Measurements from ENCODE around the gene FRMD8. TPM values are rescaled to one million over a fixed set of nuclear protein-coding genes. Genes with fewer than 3 reads are reported as not detected.

The FRMD8 gene
- total RNA-seq, 4 donors from 2014 or later = 19.9 to 31.5 (median 21.3) TPM

- H3K4me1 ChIP-seq = peaks cover 0 to 16% (median 0%) of the 10 kb centered on the region in 3 donors
- H3K4me3 ChIP-seq = no peak overlapping the region
- H3K27ac ChIP-seq = no peak overlapping the region
- no peaks in the 10 kb centered on the region for H3K27me3 ChIP-seq
- 67 to 79% methylated on average over 2 of the region's 2 CpGs for WGBS, 2 donors (ENCODE audit: low coverage in 1 of 2)
- no peak for ATAC-seq
- peaks cover 0 to 94% of the 10 kb centered on the region in 2 donors for H3K36me3 ChIP-seq
- no peak for TF ChIP-seq POLR2A (IDR thresholded peaks at IDR 0.05)
- no peak for TF ChIP-seq POLR2AphosphoS5 (IDR thresholded peaks at IDR 0.05)
- TF ChIP-seq, protein P1, sequence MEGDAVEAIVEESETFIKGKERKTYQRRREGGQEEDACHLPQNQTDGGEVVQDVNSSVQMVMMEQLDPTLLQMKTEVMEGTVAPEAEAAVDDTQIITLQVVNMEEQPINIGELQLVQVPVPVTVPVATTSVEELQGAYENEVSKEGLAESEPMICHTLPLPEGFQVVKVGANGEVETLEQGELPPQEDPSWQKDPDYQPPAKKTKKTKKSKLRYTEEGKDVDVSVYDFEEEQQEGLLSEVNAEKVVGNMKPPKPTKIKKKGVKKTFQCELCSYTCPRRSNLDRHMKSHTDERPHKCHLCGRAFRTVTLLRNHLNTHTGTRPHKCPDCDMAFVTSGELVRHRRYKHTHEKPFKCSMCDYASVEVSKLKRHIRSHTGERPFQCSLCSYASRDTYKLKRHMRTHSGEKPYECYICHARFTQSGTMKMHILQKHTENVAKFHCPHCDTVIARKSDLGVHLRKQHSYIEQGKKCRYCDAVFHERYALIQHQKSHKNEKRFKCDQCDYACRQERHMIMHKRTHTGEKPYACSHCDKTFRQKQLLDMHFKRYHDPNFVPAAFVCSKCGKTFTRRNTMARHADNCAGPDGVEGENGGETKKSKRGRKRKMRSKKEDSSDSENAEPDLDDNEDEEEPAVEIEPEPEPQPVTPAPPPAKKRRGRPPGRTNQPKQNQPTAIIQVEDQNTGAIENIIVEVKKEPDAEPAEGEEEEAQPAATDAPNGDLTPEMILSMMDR (IDR thresholded peaks at IDR 0.05) = no peak
- TF ChIP-seq EP300 (IDR thresholded peaks at IDR 0.05) = no peak
- no peaks in the 10 kb centered on the region for H3K9me3 ChIP-seq
Measured at GRCh38 chr11:65402790-65403189, 16.4 kb downstream of the FRMD8 start.

DNA sequence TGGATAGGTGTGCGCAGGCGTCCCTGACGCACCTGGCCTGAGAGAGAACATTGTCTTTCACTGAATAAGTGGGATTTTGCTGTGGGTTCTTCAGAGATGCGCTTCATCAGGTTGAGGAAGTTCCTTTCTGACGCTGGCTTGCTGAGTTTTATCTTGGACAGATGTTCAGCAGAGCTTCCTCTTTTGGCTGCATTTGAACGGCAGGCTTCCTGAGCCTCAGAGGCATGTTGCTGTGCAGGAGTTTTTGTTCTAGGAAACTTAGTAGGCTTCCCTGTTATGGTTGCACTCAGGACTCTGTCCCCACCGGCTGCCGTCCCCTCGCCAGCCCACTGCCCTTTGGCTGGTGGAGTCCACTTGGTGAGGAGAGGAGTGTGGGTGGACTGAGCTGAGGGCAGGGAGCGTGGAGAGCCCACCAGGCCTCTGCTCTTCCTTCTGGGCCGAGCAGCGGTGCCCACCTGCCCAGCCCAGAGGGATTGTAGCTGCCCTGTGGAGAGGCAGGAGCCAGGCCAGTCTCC lies 17.2 kb downstream of the FRMD8 start:
- ATAC-seq = peak; percentile 62
- H3K27me3 ChIP-seq = no peaks in the 10 kb centered on the region

DNA sequence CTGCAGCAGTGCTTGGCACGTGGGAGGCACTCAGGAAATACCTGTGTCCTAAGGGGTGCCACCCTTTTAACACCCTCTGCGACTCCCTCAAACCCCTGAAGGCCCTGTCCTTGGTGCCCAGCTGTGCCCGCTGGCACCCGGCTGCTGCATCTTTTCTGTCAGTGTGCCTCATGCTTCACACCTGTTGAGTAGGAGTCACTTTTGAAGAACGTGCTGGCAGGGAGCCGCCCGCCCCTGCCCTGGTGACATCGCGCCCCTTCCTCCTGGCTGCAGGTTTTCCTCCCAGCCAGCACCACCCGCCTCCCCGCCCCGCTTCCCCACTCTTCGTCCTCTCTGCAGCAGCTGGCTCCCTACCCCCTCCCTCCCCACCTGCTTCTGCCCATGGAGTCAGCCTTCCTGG lies 17.8 kb downstream of the FRMD8 start:
- H3K36me3 ChIP-seq = peaks cover 0 to 95% of the 10 kb centered on the region in 2 donors
- H3K4me1 ChIP-seq = peaks cover 0 to 16% (median 0%) of the 10 kb centered on the region in 3 donors
- TF ChIP-seq POLR2A (IDR thresholded peaks at IDR 0.05) = no peak
- TF ChIP-seq, protein P1 (IDR thresholded peaks at IDR 0.05) = no peak
- no peak for TF ChIP-seq EP300 (IDR thresholded peaks at IDR 0.05)
- no peak for TF ChIP-seq POLR2AphosphoS5 (IDR thresholded peaks at IDR 0.05)
- H3K27me3 ChIP-seq = no peaks in the 10 kb centered on the region
- no peak overlapping the region for H3K4me3 ChIP-seq
- 80% methylated on average over 7 of the region's 13 CpGs; no CpG with 5 or more reads in 1 of the 2 donors for WGBS, 2 donors (ENCODE audit: low coverage in 1 of 2)
- no peaks in the 10 kb centered on the region for H3K9me3 ChIP-seq
- H3K27ac ChIP-seq = peak overlapping the region in 3 of 4 donors; percentile 1 to 61 (median 6)
- ATAC-seq = no peak

More for the DNA sequence above, 17.2 kb downstream of the FRMD8 start:
- no peaks in the 10 kb centered on the region for H3K9me3 ChIP-seq
- TF ChIP-seq EP300 (IDR thresholded peaks at IDR 0.05) = no peak
- TF ChIP-seq POLR2A (IDR thresholded peaks at IDR 0.05) = no peak
- TF ChIP-seq POLR2AphosphoS5 (IDR thresholded peaks at IDR 0.05) = no peak
- TF ChIP-seq, protein P1 (IDR thresholded peaks at IDR 0.05) = no peak
- peaks cover 0 to 16% (median 0%) of the 10 kb centered on the region in 3 donors for H3K4me1 ChIP-seq
- peak overlapping the region in 3 of 4 donors; percentile 1 to 61 (median 31) for H3K27ac ChIP-seq
- H3K36me3 ChIP-seq = peaks cover 0 to 94% of the 10 kb centered on the region in 2 donors
- no peak overlapping the region for H3K4me3 ChIP-seq
- 41 to 47% methylated on average over 2 to 3 of the region's 12 CpGs for WGBS, 2 donors (ENCODE audit: low coverage in 1 of 2)

GRCh38 chr11:65404638-65405339 lies 18.4 kb downstream of the FRMD8 start:
- H3K36me3 ChIP-seq = peaks cover 0 to 95% of the 10 kb centered on the region in 2 donors
- TF ChIP-seq EP300 (IDR thresholded peaks at IDR 0.05) (no peak), POLR2AphosphoS5 (IDR thresholded peaks at IDR 0.05) (no peak), POLR2A (IDR thresholded peaks at IDR 0.05) (no peak)
- TF ChIP-seq, protein P1 (IDR thresholded peaks at IDR 0.05) = no peak
- no peaks in the 10 kb centered on the region for H3K27me3 ChIP-seq
- H3K27ac ChIP-seq = peak overlapping the region in 3 of 4 donors; percentile 1 to 61 (median 6)
- WGBS, 2 donors (ENCODE audit: low coverage in 1 of 2) = 85 to 95% methylated on average over 4 to 5 of the region's 24 CpGs
- H3K4me1 ChIP-seq = peaks cover 0 to 16% (median 0%) of the 10 kb centered on the region in 3 donors
- H3K9me3 ChIP-seq = no peaks in the 10 kb centered on the region
- H3K4me3 ChIP-seq = no peak overlapping the region
- ATAC-seq = peak; percentile 54
